GM12872 (cell line): ENCODE data around the gene IPCEF1.

ENCODE experiments used
- CTCF ChIP-seq: IDR thresholded peaks from 3 replicates; pipeline ENCODE4 v1.5.1; 2011; ENCODE audit warnings: low read depth, mild to moderate bottlenecking, low read length, moderate library complexity; ENCODE audit not compliant: insufficient read depth

The IPCEF1 gene

GRCh38 chr6:154232013-154232910 lies 124.3 kb downstream of the IPCEF1 start:
- no peak for TF ChIP-seq CTCF

GRCh38 chr6:154230910-154231595 lies 125.5 kb downstream of the IPCEF1 start:
- TF ChIP-seq CTCF: no peak

- no peak for TF ChIP-seq CTCF
Observed at GRCh38 chr6:154230393-154230792, 126.2 kb downstream of the IPCEF1 start.

GRCh38 chr6:154229786-154230185 lies 126.8 kb downstream of the IPCEF1 start:
- no peak for TF ChIP-seq CTCF

GRCh38 chr6:154228521-154228905 lies 128.1 kb downstream of the IPCEF1 start:
- no peak for TF ChIP-seq CTCF

GRCh38 chr6:154227862-154228520 lies 128.6 kb downstream of the IPCEF1 start:
- TF ChIP-seq CTCF: no peak

GRCh38 chr6:154226461-154226860 lies 130.1 kb downstream of the IPCEF1 start:
- TF ChIP-seq CTCF: no peak
